Cardiac septum (tissue), 1 donor: ENCODE results near the gene KRTAP1-1. TPM values are rescaled to one million over a fixed set of nuclear protein-coding genes. Genes with fewer than 3 reads are reported as not detected.
"Not testable (repeated sequence)": the region's sequence is repeated elsewhere in the genome, so short reads cannot be mapped to it uniquely, and the experiment has no call there.

ENCODE experiments used
- DNase-seq: peaks from one replicate; pipeline ENCODE4 v3.0.0-alpha.2; 2020; ENCODE audit warnings: low spot score
- intact Hi-C: fragments of 100-400 bp; cut with DNase I; formaldehyde crosslinking; loops from one replicate; pipeline ENCODE4 v1.14.0; 2022
- long read RNA-seq: library from polyadenylated mRNA; unstranded; transcript quantifications from one replicate; pipeline ENCODE4 v2.0.0, GENCODE V29; 2021
- total RNA-seq: library from RNA; stranded (reverse); fragmentation: NEBNext Ultra II Directional; extraction: Animal tissue kit (Norgen Biotek cat#: 25700); gene quantifications from one replicate; pipeline ENCODE4 v1.2.1, GENCODE V29; 2021
- donor health status: DM: no; HTN: no; CAD: no.

Gene KRTAP1-1, protein sequence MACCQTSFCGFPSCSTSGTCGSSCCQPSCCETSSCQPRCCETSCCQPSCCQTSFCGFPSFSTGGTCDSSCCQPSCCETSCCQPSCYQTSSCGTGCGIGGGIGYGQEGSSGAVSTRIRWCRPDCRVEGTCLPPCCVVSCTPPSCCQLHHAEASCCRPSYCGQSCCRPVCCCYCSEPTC
- total RNA-seq = not detected
- long read RNA-seq = 0 reads

- intact Hi-C loops, DNase-seq: not testable (repeated sequence)
Observed at GRCh38 chr17:41040783-41041571, at the start of gene KRTAP1-1. Gene KRTAP1-1 (minus strand): TSS chr17:41041450. CDS start chr17:41041397, 53 bp downstream.

DNA sequence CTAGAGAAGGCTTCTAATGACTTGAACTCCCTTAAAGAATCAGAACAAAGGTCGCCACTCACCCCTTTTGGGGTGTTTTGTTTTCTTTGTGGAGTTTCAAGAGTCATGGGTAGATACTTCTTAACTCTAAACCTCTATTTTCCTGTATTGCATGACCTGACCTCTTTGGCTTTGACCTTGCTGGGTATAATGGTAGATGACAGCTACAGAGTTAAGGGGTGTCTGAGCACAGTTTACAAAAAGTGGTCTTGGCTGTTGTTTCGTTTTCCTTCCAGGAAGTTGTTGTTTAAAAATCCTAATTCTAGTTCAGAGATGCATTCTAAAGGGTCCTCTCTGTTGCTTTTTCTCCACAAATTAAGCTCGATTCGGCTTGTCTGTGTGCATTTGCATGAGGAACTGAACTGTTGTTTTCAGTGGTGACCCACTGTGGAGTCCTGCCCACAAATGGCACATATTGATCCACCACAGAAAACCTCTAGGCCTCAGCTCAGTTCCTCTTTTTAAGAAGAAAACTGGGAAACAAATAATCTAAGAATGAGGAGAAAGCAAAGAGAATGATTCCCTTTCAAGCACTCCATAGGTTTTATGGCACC is 47.6 kb upstream of the KRTAP1-1 start:
- DNase-seq, intact Hi-C loops: not testable (repeated sequence)

DNA sequence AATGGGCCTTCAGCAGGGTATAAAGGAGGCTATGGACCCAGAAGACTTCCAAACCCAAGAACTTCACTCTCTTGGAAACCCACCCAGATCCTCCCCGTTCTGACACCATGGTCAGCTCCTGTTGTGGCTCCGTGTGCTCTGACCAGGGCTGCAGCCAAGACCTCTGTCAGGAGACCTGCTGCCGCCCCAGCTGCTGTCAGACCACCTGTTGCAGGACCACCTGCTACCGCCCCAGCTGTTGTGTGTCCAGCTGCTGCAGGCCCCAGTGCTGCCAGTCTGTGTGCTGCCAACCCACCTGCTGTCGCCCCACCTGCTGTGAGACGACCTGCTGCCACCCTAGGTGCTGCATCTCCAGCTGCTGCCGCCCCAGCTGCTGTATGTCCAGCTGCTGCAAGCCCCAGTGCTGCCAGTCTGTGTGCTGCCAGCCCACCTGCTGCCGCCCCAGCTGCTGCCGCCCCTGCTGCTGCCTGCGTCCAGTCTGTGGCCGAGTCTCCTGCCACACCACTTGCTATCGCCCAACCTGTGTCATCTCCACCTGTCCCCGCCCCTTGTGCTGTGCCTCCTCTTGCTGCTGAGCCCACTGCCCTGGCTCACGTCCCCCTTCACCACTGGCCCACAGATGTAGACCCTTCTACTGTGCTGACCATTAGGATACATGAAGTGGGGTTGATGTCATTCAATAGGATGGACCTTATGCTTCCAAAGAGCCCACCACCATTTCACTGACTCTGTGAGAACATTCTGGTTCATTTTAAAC is 43.0 kb upstream of the KRTAP1-1 start, which contains the start of gene KRTAP4-7:
Gene KRTAP4-7 (plus strand): TSS at position 51 of the 757 bp plus-strand sequence. CDS start 57 bp downstream, at position 108.
- intact Hi-C loops, DNase-seq: not testable (repeated sequence)

GRCh38 chr17:41083427-41083826 is 42.2 kb upstream of the KRTAP1-1 start:
- DNase-seq, intact Hi-C loops: not testable (repeated sequence)

DNA sequence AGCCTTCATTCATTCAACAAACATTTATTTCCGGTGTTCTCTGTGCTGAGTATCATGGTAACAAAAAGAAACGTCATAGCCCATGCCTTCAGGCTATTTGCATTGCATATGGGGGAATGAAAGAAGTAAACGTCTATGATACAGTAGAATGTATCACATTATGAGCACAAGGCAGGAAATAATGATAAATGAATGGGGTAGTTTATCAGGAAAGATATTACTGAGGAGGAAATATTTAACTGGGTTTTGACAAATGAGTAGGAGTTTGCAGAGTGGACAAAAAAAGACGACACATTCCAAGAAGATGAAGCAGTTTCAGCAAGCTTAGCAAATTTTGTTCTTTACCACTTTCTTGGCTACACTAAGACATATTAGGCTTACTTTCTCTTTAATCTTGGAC is 41.4 kb upstream of the KRTAP1-1 start:
- DNase-seq = no peak
- intact Hi-C loops = no loop called here

- intact Hi-C loops = no loop called here
- DNase-seq = no peak
Observed at GRCh38 chr17:41076788-41077187, 35.5 kb upstream of the KRTAP1-1 start.

DNA sequence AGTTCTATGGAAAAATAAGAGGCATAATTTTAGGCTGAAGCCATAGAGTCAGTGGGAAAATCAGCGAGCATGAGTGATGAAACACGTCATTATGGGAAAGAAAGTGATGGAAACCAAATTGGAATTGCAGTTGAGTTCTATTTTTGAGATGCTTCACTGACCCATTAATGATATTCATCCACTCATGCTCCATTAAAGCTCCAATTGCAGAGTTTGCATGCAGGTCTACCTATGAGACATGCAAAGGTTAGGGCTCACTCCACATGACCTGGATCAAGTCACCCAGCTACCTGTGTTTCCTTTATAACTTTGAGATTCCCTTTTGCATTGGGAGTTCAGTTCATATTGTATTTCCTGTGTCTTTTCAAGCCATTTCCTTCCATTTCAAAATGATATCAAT is 32.4 kb upstream of the KRTAP1-1 start:
- DNase-seq = no peak

DNA sequence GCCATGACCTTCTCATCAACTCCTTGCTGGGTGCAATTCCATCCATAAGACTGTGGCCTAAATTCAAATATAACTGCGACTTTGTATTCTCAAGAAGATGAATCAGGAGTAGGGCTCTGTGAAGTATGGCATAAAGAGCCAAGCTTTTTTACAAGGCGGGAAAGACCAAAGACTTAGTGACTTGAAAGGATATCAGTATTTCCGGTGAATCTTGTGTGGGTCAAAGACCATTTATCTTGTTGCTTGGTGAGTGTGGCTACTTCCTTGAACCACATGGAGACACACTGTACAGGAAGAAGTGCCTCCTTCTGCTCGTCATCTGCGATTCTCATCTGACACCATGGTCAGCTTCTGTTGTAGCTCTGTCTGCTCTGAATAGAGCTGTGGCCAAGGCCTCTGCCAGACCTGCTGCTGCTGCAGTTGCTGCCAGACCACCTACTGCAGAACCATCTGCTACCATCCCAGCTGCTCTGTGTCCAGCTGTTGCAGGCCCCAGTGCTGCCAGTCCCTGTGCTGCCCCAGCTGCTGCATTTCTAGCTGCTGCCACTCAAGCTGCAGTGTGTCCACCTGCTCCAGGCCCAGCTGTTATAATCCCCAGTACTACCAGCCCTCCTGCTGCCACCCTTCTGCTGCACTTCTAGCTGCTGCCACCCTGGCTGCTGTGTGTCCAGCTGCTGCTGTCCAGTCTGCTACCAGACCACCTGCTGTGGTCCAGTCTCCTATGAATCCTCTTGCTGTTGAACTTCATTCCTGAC is 30.5 kb upstream of the KRTAP1-1 start:
- intact Hi-C loops = no loop called here
- no peak for DNase-seq

More for the DNA sequence above, 32.4 kb upstream of the KRTAP1-1 start:
- intact Hi-C loops = no loop called here

- no peak for DNase-seq
- intact Hi-C loops = no loop called here
Observed at GRCh38 chr17:41069031-41069430, 27.8 kb upstream of the KRTAP1-1 start.

DNA sequence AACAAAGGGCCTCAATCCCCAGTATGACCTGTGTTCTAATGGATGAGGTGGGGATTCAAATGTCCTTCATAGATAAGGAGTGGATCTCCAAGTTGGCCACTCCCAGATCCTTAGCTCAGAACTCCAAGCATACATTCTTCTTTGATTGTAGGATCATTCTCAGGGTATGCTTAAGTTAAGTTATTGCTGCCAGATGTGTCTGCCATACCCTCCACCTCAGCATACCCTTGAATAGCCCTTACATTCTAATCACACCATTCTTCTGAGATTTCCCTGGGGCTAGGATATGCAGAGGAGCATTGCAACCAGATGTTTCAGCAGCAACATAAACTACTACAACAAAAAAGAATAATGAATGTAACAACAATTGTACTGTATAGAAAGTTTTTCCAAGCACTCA is 26.0 kb upstream of the KRTAP1-1 start:
- DNase-seq = no peak
- intact Hi-C loops = no loop called here

DNA sequence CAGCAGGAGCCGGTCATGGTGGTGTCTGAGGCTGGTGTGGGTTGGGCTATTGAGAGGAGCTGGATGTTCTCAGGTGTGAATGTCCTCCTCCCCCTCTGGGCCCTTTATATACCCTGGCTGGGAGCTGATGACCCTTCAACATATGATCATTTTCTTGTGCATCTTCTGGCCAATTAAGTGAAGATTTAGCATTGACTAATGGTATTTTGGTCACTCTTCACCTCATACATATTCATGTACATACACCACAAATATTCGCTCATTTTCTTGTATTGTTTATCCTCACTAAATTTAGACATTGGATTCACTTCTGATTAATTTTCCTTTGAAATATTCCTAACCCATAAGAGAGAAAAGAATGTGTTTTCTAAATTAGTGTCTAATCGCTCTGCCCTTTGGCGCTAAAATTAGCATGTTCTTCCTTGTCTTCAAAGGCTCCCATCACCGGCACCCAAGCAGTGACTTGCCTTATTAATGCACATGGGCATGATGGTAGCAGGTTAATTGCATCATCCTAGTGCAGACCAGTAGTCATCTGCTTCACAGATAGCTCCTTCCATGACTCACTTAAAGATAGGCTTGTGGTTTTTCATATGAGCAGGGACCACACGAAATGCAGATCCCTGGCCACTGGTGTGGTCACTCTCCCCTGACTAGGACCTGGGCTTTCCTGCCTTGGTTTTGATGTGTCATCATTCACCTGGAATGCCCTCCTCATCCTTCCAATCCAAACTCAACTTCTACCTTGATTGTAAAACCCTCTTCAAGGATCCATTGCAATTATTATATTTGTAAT is 24.8 kb upstream of the KRTAP1-1 start, which contains the start of gene KRTAP2-4:
Gene KRTAP2-4 (minus strand): TSS at position 51 of the 796 bp plus-strand sequence. CDS start 34 bp downstream, at position 17.
- no peak for DNase-seq
- intact Hi-C loops = no loop called here

DNA sequence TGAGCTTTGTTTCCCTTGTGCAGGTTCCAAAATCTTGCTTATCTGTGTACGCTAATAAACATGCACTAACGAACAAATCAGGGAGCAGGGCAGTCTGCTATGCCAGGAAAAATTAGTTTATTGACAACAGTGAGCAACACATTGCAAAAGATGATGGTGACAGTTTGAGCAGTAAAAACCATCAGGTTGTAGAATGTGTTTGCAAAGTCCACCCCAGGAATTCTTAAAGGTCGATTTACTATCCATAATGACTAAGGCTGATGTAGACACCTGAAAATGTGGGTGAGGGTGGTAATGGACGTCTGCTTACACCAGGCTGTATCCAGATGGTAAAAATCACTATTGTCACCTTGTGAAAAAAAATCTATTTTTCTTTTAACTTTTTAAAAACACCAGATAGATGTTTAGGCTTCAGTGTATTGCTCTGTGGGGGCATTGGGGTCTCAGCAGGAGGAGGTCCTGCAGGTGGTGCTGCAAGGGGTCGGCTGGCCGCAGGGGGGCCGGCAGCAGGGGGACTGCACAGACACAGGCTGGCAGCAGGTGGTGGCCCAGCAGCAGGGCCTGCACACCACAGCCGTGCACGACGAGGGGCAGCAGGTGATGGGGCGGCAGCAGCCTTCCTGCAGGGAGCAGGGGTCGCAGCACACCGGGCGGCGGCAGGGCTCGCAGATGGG is 23.9 kb upstream of the KRTAP1-1 start:
- DNase-seq, intact Hi-C loops: not testable (repeated sequence)

- no peak for DNase-seq
- intact Hi-C loops = no loop called here
Observed at GRCh38 chr17:41064301-41064700, 23.1 kb upstream of the KRTAP1-1 start.

DNA sequence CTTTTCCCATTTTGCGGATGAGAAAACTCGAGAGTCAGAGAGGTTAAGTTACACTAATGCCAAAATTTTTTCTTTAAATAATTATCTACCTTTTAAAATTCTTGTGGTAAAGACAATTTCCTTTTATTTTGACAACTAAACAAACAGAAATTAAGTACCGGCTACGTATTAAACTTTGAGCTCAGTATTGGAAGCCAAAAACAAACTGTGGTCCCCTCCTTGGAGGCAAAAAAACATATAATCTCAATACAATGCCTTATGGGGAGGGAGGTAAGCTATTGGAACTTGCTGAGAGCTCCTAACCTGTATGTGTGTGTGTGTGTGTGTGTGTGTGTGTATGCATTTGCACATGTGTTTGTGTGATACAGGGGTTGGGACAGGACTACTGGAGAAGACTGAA is 22.2 kb upstream of the KRTAP1-1 start:
- no peak for DNase-seq
- intact Hi-C loops = no loop called here

GRCh38 chr17:41061964-41062363 is 20.7 kb upstream of the KRTAP1-1 start:
- intact Hi-C loops = no loop called here
- DNase-seq = no peak

DNA sequence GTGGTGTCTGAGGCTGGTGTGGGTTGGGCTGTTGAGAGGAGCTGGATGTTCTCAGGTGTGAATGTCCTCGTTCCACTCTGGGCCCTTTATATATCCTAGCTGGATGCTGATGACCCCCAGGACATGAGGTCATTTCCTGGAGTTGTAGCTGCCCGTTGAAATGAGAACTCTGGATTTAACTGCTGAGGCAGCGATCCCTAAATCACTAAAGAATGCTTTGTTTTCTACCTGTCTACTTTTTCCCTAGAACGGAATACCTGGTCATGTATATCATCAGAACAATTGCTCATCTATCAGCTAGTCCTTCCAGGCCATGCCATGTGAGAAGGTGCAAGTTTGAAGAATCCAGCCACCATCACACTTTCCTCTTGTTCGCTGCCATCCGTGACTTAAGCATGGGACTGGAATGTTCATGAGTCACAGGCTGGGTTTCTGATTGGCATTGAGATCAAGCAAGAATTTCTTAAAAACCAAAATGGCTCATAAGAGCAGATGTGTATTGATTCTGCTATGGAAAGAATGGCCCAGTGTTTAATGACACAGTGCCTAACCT is 18.9 kb upstream of the KRTAP1-1 start, which contains the start of gene KRTAP2-3:
Gene KRTAP2-3 (minus strand): TSS at position 63 of the 553 bp plus-strand sequence. CDS start 64 bp downstream, outside the sequence.
- intact Hi-C loops = no loop called here
- no peak for DNase-seq
